ENCODE data around the gene KCNK2.

- TF ChIP-seq SUZ12 (IDR thresholded peaks at IDR 0.05; ENCODE audit: unreplicated experiment) (no peak), CTCF (IDR thresholded peaks at IDR 0.05 in 2 of 3, conservative IDR thresholded peaks at IDR 0.05 in 1 of 3; ENCODE audit: control insufficient read depth in 2 of 3, extremely low read depth in 1 of 3, insufficient read depth in 1 of 3, low read depth in 3 of 3, low read length in 3 of 3) (no peak)
These were observed 2.1 kb downstream of the KCNK2 start for GRCh38 chr1:215084621-215085020.

Data from GM12878 (cell line).